ENCODE results near the gene PARD3. TPM values are rescaled to one million over a fixed set of nuclear protein-coding genes. Genes with fewer than 3 reads are reported as not detected.

PARD3 gene
- total and polyA plus RNA-seq, 2 donors (not counting 1 experiment from before 2014, with no cell fraction given): 24.0 to 46.4 TPM

GRCh38 chr10:34762603-34763299, 52.3 kb downstream of the PARD3 start:
- H3K36me3 ChIP-seq (ENCODE audit: control insufficient read depth, insufficient read depth, low read length): no peaks in the 10 kb centered on the region
- H3K4me3 ChIP-seq (replicated peaks in 1 of 4; ENCODE audit: control extremely low read depth in 1 of 4, insufficient read depth in 1 of 4, low read depth in 3 of 4, low read length in 4 of 4): no peak overlapping the region
- H3K79me2 ChIP-seq (ENCODE audit: control insufficient read depth, insufficient read depth, low read length): no peaks in the 10 kb centered on the region
- no peaks in the 10 kb centered on the region for H4K20me1 ChIP-seq (ENCODE audit: control insufficient read depth, extremely low read depth, insufficient read depth, low read length)
- H3K9me3 ChIP-seq (ENCODE audit: control insufficient read depth, insufficient read depth, low read depth, low read length): no peaks in the 10 kb centered on the region
- no peak for DNase-seq (ENCODE audit: low read depth in 2 of 2)
- no peak overlapping the region for H2AFZ ChIP-seq (ENCODE audit: low read length)
- TF ChIP-seq CTCF (conservative IDR thresholded peaks at IDR 0.05 in 1 of 2, IDR thresholded peaks at IDR 0.05 in 1 of 2; ENCODE audit: low read depth in 1 of 2, low read length in 2 of 2) (no peak), EZH2 (IDR thresholded peaks at IDR 0.05; ENCODE audit: low read length, missing control alignments) (no peak)
- H3K4me2 ChIP-seq (ENCODE audit: extremely low read depth, insufficient read depth, low read length): no peak overlapping the region
- H3K9ac ChIP-seq (ENCODE audit: insufficient read depth, low read length): no peak overlapping the region
- no peak overlapping the region for H3K27ac ChIP-seq (ENCODE audit: insufficient read depth, low read length)
- H3K27me3 ChIP-seq (ENCODE audit: control insufficient read depth, insufficient read depth, low read length): no peaks in the 10 kb centered on the region
- peaks cover 3% of the 10 kb centered on the region for H3K4me1 ChIP-seq (ENCODE audit: control insufficient read depth, extremely low read depth, insufficient read depth, low read length)

- TF ChIP-seq EZH2 (IDR thresholded peaks at IDR 0.05; ENCODE audit: low read length, missing control alignments): no peak
- no peak for TF ChIP-seq CTCF (conservative IDR thresholded peaks at IDR 0.05 in 1 of 2, IDR thresholded peaks at IDR 0.05 in 1 of 2; ENCODE audit: low read depth in 1 of 2, low read length in 2 of 2)
- Histone ChIP-seq H3K27ac (ENCODE audit: insufficient read depth, low read length) (no peak overlapping the region), H3K9ac (ENCODE audit: insufficient read depth, low read length) (no peak overlapping the region), H3K79me2 (ENCODE audit: control insufficient read depth, insufficient read depth, low read length) (no peaks in the 10 kb centered on the region), H3K4me1 (ENCODE audit: control insufficient read depth, extremely low read depth, insufficient read depth, low read length) (peaks cover 3% of the 10 kb centered on the region), H3K4me3 (replicated peaks in 1 of 4; ENCODE audit: control extremely low read depth in 1 of 4, insufficient read depth in 1 of 4, low read depth in 3 of 4, low read length in 4 of 4) (no peak overlapping the region), H4K20me1 (ENCODE audit: control insufficient read depth, extremely low read depth, insufficient read depth, low read length) (no peaks in the 10 kb centered on the region), H3K9me3 (ENCODE audit: control insufficient read depth, insufficient read depth, low read depth, low read length) (no peaks in the 10 kb centered on the region), H3K4me2 (ENCODE audit: extremely low read depth, insufficient read depth, low read length) (no peak overlapping the region), H2AFZ (ENCODE audit: low read length) (no peak overlapping the region), H3K27me3 (ENCODE audit: control insufficient read depth, insufficient read depth, low read length) (no peaks in the 10 kb centered on the region), H3K36me3 (ENCODE audit: control insufficient read depth, insufficient read depth, low read length) (no peaks in the 10 kb centered on the region)
- no peak for DNase-seq (ENCODE audit: low read depth in 2 of 2)
Measured at GRCh38 chr10:34762156-34762555, 52.9 kb downstream of the PARD3 start.

GRCh38 chr10:34761453-34761852, 53.6 kb downstream of the PARD3 start:
- H2AFZ ChIP-seq (ENCODE audit: low read length): no peak overlapping the region
- no peak overlapping the region for H3K27ac ChIP-seq (ENCODE audit: insufficient read depth, low read length)
- DNase-seq (ENCODE audit: low read depth in 2 of 2): no peak
- H4K20me1 ChIP-seq (ENCODE audit: control insufficient read depth, extremely low read depth, insufficient read depth, low read length): no peaks in the 10 kb centered on the region
- TF ChIP-seq EZH2 (IDR thresholded peaks at IDR 0.05; ENCODE audit: low read length, missing control alignments): no peak
- TF ChIP-seq CTCF (conservative IDR thresholded peaks at IDR 0.05 in 1 of 2, IDR thresholded peaks at IDR 0.05 in 1 of 2; ENCODE audit: low read depth in 1 of 2, low read length in 2 of 2): no peak
- H3K4me2 ChIP-seq (ENCODE audit: extremely low read depth, insufficient read depth, low read length): no peak overlapping the region
- H3K4me3 ChIP-seq (replicated peaks in 1 of 4; ENCODE audit: control extremely low read depth in 1 of 4, insufficient read depth in 1 of 4, low read depth in 3 of 4, low read length in 4 of 4): no peak overlapping the region
- H3K27me3 ChIP-seq (ENCODE audit: control insufficient read depth, insufficient read depth, low read length): no peaks in the 10 kb centered on the region
- no peaks in the 10 kb centered on the region for H3K79me2 ChIP-seq (ENCODE audit: control insufficient read depth, insufficient read depth, low read length)
- no peak overlapping the region for H3K9ac ChIP-seq (ENCODE audit: insufficient read depth, low read length)
- H3K9me3 ChIP-seq (ENCODE audit: control insufficient read depth, insufficient read depth, low read depth, low read length): no peaks in the 10 kb centered on the region
- no peaks in the 10 kb centered on the region for H3K36me3 ChIP-seq (ENCODE audit: control insufficient read depth, insufficient read depth, low read length)
- H3K4me1 ChIP-seq (ENCODE audit: control insufficient read depth, extremely low read depth, insufficient read depth, low read length): peaks cover 3% of the 10 kb centered on the region

Measured in fibroblast of lung (primary cell).